Astrocyte (in vitro differentiated cells and primary cell): Measurements from ENCODE around the gene PCDHB2.
"Not testable (repeated sequence)": the region's sequence is repeated elsewhere in the genome, so short reads cannot be mapped to it uniquely, and the experiment has no call there.

Experiments
- CTCF ChIP-seq: IDR thresholded peaks from 2 replicates; pipeline ENCODE4 v1.5.1; 2011; ENCODE audit warnings: low read depth, mild to moderate bottlenecking, inconsistent platforms, low read length, moderate library complexity; ENCODE audit not compliant: insufficient read depth
- EZH2 ChIP-seq: IDR thresholded peaks from 2 replicates; pipeline ENCODE4 v1.6.1; 2012; ENCODE audit warnings: mild to moderate bottlenecking, low read length, inconsistent platforms; ENCODE audit not compliant: insufficient read depth

- not testable (repeated sequence) for TF ChIP-seq CTCF, EZH2
Observed at GRCh38 chr5:141102070-141102469, 7.7 kb downstream of the PCDHB2 start.
